Karpas-422 (cell line): ENCODE results near the gene ANKRD31. TPM values are rescaled to one million over a fixed set of nuclear protein-coding genes. Genes with fewer than 3 reads are reported as not detected.
"Not testable (repeated sequence)": the region's sequence is repeated elsewhere in the genome, so short reads cannot be mapped to it uniquely, and the experiment has no call there.

ENCODE experiments used
- DNase-seq: peaks from one replicate; pipeline ENCODE4 v3.0.0-alpha.2; 2015
- H2AFZ ChIP-seq: fragments of 200-600 bp; sonication (generic); 2 replicates; pipeline ENCODE4 v1.6.1; 2014; ENCODE audit warnings: antibody characterized with exemption, low read length, mixed read lengths
- H3K27ac ChIP-seq: fragments of 200-600 bp; sonication (generic); 2 replicates; pipeline ENCODE4 v1.5.1; 2014; ENCODE audit warnings: mild to moderate bottlenecking, low read length, moderate library complexity
- H3K27me3 ChIP-seq: fragments of 200-600 bp; sonication (generic); 2 replicates; pipeline ENCODE4 v1.6.1; 2014; ENCODE audit warnings: low read length, mixed read lengths
- H3K36me3 ChIP-seq: fragments of 200-600 bp; sonication (generic); 2 replicates; pipeline ENCODE4 v1.6.1; 2014; ENCODE audit warnings: low read length, mixed read lengths; ENCODE audit not compliant: insufficient read depth
- H3K4me1 ChIP-seq: fragments of 200-600 bp; sonication (generic); 2 replicates; pipeline ENCODE4 v1.6.1; 2014; ENCODE audit warnings: mild to moderate bottlenecking, low read length, mixed read lengths
- H3K4me2 ChIP-seq: fragments of 200-600 bp; sonication (generic); 2 replicates; pipeline ENCODE4 v1.6.1; 2014; ENCODE audit warnings: low read length, low read depth, mild to moderate bottlenecking; ENCODE audit not compliant: poor library complexity, severe bottlenecking
- H3K4me3 ChIP-seq: fragments of 200-600 bp; sonication (generic); 2 replicates; pipeline ENCODE4 v1.5.1; 2014; ENCODE audit warnings: mild to moderate bottlenecking, antibody characterized with exemption, low read length, mixed read lengths
- H3K79me2 ChIP-seq: fragments of 200-600 bp; sonication (generic); 2 replicates; pipeline ENCODE4 v1.6.1; 2014; ENCODE audit warnings: mild to moderate bottlenecking, low read length, mixed read lengths
- H3K9ac ChIP-seq: fragments of 200-600 bp; sonication (generic); 2 replicates; pipeline ENCODE4 v1.6.0; 2014; ENCODE audit warnings: low read length
- H3K9me2 ChIP-seq: fragments of 200-600 bp; sonication (generic), shearing (Covaris generic); replicated peaks from 2 replicates; pipeline ENCODE4 v1.6.0; 2014; ENCODE audit warnings: mild to moderate bottlenecking, low read length, moderate library complexity; ENCODE audit not compliant: insufficient read depth
- H3K9me3 ChIP-seq: fragments of 300-700, 200-600 bp; sonication (generic); 2 replicates; pipeline ENCODE4 v1.6.1; 2014; ENCODE audit warnings: low read length, mixed read lengths
- H4K20me1 ChIP-seq: fragments of 200-600 bp; sonication (generic); 2 replicates; pipeline ENCODE4 v1.6.1; 2014; ENCODE audit warnings: mild to moderate bottlenecking, antibody characterized with exemption, low read length, low read depth; ENCODE audit not compliant: insufficient read depth
- total RNA-seq: library from RNA; depleted of rRNA; stranded (reverse); fragments of >200 nt; shearing (Covaris generic); gene quantifications from 2 replicates; pipeline ENCODE4 v1.2.3, GENCODE V29; 2014; ENCODE audit warnings: low replicate concordance

ANKRD31 gene
- total RNA-seq, 1 experiment from 2014 or later: 0.30 TPM

GRCh38 chr5:75274486-75274885 is 37.8 kb upstream of the ANKRD31 start:
- no peak overlapping the region for H3K9ac ChIP-seq
- H3K27ac ChIP-seq: no peak overlapping the region
- DNase-seq: no peak
- H3K9me3 ChIP-seq: no peaks in the 10 kb centered on the region
- H3K4me2 ChIP-seq: no peak overlapping the region
- no peaks in the 10 kb centered on the region for H3K4me1 ChIP-seq
- no peak overlapping the region for H3K4me3 ChIP-seq
- H3K27me3 ChIP-seq: no peaks in the 10 kb centered on the region
- H3K9me2 ChIP-seq: no peaks in the 10 kb centered on the region
- H2AFZ ChIP-seq: no peak overlapping the region
- no peaks in the 10 kb centered on the region for H3K79me2 ChIP-seq
- no peaks in the 10 kb centered on the region for H3K36me3 ChIP-seq
- H4K20me1 ChIP-seq: no peaks in the 10 kb centered on the region

- not testable (repeated sequence) for H3K27me3 ChIP-seq, H4K20me1 ChIP-seq, H3K9me3 ChIP-seq, H3K4me1 ChIP-seq, H3K27ac ChIP-seq, H3K36me3 ChIP-seq, H3K79me2 ChIP-seq, H3K4me2 ChIP-seq, H2AFZ ChIP-seq, H3K4me3 ChIP-seq, DNase-seq, H3K9me2 ChIP-seq, H3K9ac ChIP-seq
Measured at GRCh38 chr5:75270605-75271004, 33.9 kb upstream of the ANKRD31 start.

GRCh38 chr5:75265731-75266130 is 29.1 kb upstream of the ANKRD31 start:
- H3K4me3 ChIP-seq: no peak overlapping the region
- no peaks in the 10 kb centered on the region for H3K9me2 ChIP-seq
- H2AFZ ChIP-seq: no peak overlapping the region

GRCh38 chr5:75262271-75262670 is 25.6 kb upstream of the ANKRD31 start:
- Histone ChIP-seq H4K20me1 (no peaks in the 10 kb centered on the region), H3K9ac (no peak overlapping the region), H3K27ac (no peak overlapping the region), H3K4me2 (no peak overlapping the region), H3K4me1 (no peaks in the 10 kb centered on the region), H3K27me3 (no peaks in the 10 kb centered on the region), H3K4me3 (no peak overlapping the region), H3K79me2 (no peaks in the 10 kb centered on the region), H3K36me3 (no peaks in the 10 kb centered on the region), H2AFZ (no peak overlapping the region), H3K9me2 (no peaks in the 10 kb centered on the region), H3K9me3 (no peaks in the 10 kb centered on the region)
- DNase-seq: no peak

More at GRCh38 chr5:75265731-75266130, 29.1 kb upstream of the ANKRD31 start:
- DNase-seq: peak; percentile 63
- no peaks in the 10 kb centered on the region for H3K27me3 ChIP-seq
- H3K27ac ChIP-seq: no peak overlapping the region
- H3K79me2 ChIP-seq: no peaks in the 10 kb centered on the region
- H3K36me3 ChIP-seq: no peaks in the 10 kb centered on the region
- H3K4me2 ChIP-seq: no peak overlapping the region
- H3K4me1 ChIP-seq: no peaks in the 10 kb centered on the region
- H3K9ac ChIP-seq: no peak overlapping the region
- no peaks in the 10 kb centered on the region for H4K20me1 ChIP-seq
- H3K9me3 ChIP-seq: no peaks in the 10 kb centered on the region

- Histone ChIP-seq H3K9me2 (no peaks in the 10 kb centered on the region), H3K27ac (no peak overlapping the region), H2AFZ (no peak overlapping the region), H3K79me2 (no peaks in the 10 kb centered on the region), H3K4me2 (no peak overlapping the region), H3K27me3 (no peaks in the 10 kb centered on the region), H3K4me1 (no peaks in the 10 kb centered on the region), H3K4me3 (no peak overlapping the region), H4K20me1 (no peaks in the 10 kb centered on the region), H3K36me3 (no peaks in the 10 kb centered on the region), H3K9me3 (no peaks in the 10 kb centered on the region), H3K9ac (no peak overlapping the region)
- DNase-seq: no peak
Measured at GRCh38 chr5:75260708-75261107, 24.0 kb upstream of the ANKRD31 start.

- not testable (repeated sequence) for H2AFZ ChIP-seq, H3K27ac ChIP-seq, H4K20me1 ChIP-seq, H3K9ac ChIP-seq, H3K4me2 ChIP-seq, H3K4me3 ChIP-seq, H3K27me3 ChIP-seq, H3K4me1 ChIP-seq, H3K9me3 ChIP-seq, DNase-seq, H3K9me2 ChIP-seq, H3K36me3 ChIP-seq, H3K79me2 ChIP-seq
Measured at GRCh38 chr5:75250452-75250851, 13.8 kb upstream of the ANKRD31 start.

- no peak overlapping the region for H3K9ac ChIP-seq
- no peaks in the 10 kb centered on the region for H3K27me3 ChIP-seq
- H3K4me1 ChIP-seq: no peaks in the 10 kb centered on the region
- H3K4me3 ChIP-seq: no peak overlapping the region
- no peak for DNase-seq
- no peak overlapping the region for H3K4me2 ChIP-seq
- H3K36me3 ChIP-seq: no peaks in the 10 kb centered on the region
- no peaks in the 10 kb centered on the region for H4K20me1 ChIP-seq
- no peaks in the 10 kb centered on the region for H3K9me3 ChIP-seq
- H3K9me2 ChIP-seq: no peaks in the 10 kb centered on the region
- H3K27ac ChIP-seq: no peak overlapping the region
- no peaks in the 10 kb centered on the region for H3K79me2 ChIP-seq
- H2AFZ ChIP-seq: no peak overlapping the region
Measured at GRCh38 chr5:75245023-75245422, 8.3 kb upstream of the ANKRD31 start.

GRCh38 chr5:75243510-75243909 is 6.8 kb upstream of the ANKRD31 start:
- Histone ChIP-seq H3K4me2 (no peak overlapping the region), H2AFZ (no peak overlapping the region), H3K79me2 (no peaks in the 10 kb centered on the region), H3K9me2 (no peaks in the 10 kb centered on the region), H3K27ac (no peak overlapping the region), H4K20me1 (no peaks in the 10 kb centered on the region), H3K4me1 (no peaks in the 10 kb centered on the region), H3K27me3 (no peaks in the 10 kb centered on the region), H3K9ac (no peak overlapping the region), H3K4me3 (no peak overlapping the region), H3K9me3 (no peaks in the 10 kb centered on the region), H3K36me3 (no peaks in the 10 kb centered on the region)
- DNase-seq: no peak

GRCh38 chr5:75243100-75243499 is 6.4 kb upstream of the ANKRD31 start:
- Histone ChIP-seq H3K9me2 (no peaks in the 10 kb centered on the region), H3K4me2 (no peak overlapping the region), H3K36me3 (no peaks in the 10 kb centered on the region), H4K20me1 (no peaks in the 10 kb centered on the region), H3K9me3 (no peaks in the 10 kb centered on the region), H3K4me3 (no peak overlapping the region), H3K27me3 (no peaks in the 10 kb centered on the region), H3K79me2 (no peaks in the 10 kb centered on the region), H3K27ac (no peak overlapping the region), H3K4me1 (no peaks in the 10 kb centered on the region), H3K9ac (no peak overlapping the region), H2AFZ (no peak overlapping the region)
- no peak for DNase-seq
